Dedifferentiated amniotic fluid mesenchymal stem cell (primary cell): ENCODE measurements around the gene UBE2U.

ENCODE experiments used
- DNase-seq: peaks from one replicate; pipeline ENCODE4 v3.0.0-alpha.2; 2016; ENCODE audit errors: extremely low spot score

The UBE2U gene

DNA sequence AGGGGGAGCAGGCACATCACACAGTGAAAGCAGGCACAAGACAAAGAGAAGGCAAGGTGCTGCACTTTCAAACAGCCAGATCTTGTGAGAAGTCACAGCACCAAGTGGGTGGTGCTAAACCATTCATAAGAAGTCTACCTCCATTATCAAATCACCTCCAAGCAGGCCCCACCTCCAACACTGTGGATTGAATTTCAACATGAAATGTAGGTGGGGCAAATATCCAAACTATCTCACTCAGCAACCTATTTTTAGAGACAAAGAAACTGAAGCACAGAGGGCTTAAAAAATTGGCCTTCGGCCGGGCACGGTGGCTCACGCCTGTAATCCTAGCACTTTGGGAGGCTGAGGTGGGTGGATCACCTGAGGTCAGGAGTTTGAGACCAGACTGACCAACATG is 90.4 kb downstream of the UBE2U start:
- DNase-seq: no peak

DNA sequence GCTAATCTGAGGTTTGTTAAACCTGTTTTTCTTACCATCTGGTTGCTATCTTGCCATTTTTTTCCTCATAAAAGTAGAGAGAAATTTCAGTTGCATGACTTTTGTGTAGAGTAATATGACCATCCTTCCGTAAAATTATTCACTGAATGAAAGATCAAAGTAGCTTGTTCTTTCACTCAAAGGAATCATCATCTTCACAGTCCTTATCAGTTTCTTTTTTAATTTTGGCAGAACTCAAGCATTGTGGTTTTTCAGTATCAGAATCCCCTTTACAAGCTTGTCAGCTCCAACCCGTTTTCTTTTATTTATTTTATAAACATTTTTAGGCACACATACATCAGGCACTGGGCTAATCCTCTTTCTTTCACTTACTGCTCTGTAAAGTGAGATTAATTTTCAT is 91.7 kb downstream of the UBE2U start:
- no peak for DNase-seq

- no peak for DNase-seq
Measured at GRCh38 chr1:64295561-64295960, 92.1 kb downstream of the UBE2U start.

DNA sequence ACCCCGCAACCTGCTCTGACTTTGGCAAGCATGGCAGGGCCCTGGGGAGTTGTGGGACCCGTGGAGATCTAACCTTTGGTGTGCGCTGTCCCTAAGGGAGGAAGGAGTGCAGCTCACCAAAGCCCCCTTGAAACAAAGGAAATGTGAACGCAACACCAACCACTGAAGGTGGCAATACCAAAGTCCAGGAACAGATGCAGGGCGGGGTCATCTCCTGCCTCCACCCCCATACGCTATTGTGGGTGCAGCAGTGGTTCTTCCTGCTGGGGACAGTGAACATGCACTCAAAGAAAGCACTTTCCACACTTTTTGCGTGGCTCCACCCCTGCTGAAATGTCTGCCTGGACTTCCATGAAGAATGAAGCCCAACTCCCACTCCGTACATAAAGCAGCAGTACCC is 93.0 kb downstream of the UBE2U start:
- DNase-seq: no peak

DNA sequence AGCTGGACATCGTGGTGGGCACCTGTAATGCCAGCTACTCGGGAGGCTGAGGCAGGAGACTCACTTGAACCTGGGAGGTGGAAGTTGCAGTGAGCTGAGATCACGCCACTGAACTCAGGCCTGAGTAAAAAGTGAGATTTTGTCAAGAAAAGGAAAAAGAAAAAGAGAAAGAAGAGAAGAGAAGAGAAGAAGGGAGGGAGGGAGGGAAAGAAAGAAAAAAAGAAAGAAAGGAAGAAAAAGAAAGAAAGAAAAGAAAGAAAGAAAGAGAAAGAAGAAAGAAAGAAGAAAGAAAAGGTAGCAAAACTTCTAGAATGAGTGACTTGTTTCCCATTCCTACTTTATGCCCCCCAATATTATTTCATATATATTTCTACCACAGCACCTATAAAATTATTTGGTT is 98.8 kb downstream of the UBE2U start:
- DNase-seq: no peak

DNA sequence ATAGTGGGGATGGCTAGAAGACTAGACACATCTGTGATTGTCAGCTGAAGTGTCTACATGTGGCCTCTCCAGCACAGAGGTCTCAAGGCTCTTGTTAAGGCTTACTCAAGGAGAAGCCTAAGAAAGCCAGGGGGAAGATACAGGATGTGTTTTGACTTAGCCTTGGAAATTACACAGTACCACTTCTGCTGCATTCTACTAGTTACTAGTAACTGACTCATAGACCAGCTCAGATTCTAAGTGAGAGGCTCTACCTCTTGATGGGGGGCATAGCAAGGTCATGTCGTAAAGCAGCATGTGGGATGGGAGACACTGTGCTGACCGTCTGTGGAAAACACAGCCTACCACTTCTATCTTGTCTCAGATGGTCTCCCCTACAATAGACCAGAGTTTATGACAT is 99.5 kb downstream of the UBE2U start:
- DNase-seq: no peak

DNA sequence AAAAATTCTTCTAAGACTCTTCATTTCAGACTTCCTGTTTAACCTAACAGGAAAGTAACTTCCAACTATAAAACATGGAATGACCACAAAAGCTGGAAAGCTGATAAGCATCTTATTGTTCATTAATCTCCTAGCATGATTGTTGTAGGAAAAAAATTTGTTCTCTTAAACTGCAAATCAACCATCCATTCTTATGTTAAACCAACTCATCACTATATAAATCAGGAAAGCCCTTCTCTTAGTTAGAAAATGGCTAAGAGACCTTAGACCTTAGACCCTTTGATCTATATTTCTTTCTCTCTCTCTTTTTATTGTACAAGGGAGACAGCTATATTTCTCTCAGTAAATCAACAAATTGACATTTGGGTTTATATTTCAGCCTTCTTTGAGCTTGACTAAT is 101.4 kb downstream of the UBE2U start:
- no peak for DNase-seq

- DNase-seq: no peak
Measured at GRCh38 chr1:64308866-64309265, 105.4 kb downstream of the UBE2U start.

DNA sequence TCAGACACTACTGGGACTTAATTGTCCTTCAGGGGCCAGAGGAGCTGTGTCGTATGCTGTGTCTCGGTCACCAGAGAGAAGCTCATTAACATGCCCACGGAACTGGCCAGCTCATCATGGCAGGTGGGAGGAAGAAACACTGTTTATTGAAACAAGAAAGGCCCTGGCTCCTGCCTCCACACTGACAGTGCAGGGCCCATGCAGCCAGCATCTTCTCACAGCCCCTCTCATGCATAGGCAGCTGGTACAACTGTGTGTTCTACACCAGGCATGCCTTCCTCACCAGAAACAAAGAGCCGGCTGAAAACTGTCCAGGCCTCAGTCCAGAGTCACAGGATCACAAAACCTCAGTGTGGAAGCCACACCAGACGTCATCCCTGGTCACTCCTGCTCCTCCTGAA is 106.0 kb downstream of the UBE2U start:
- no peak for DNase-seq

- no peak for DNase-seq
Measured at GRCh38 chr1:64310760-64311159, 107.3 kb downstream of the UBE2U start.

GRCh38 chr1:64312431-64312830 is 109.0 kb downstream of the UBE2U start:
- no peak for DNase-seq

GRCh38 chr1:64315402-64315801 is 112.0 kb downstream of the UBE2U start:
- no peak for DNase-seq
